Measurements from ENCODE around the gene IL27RA. TPM values are rescaled to one million over a fixed set of nuclear protein-coding genes. Genes with fewer than 3 reads are reported as not detected.
"Not testable (repeated sequence)": the region's sequence is repeated elsewhere in the genome, so short reads cannot be mapped to it uniquely, and the experiment has no call there.

IL27RA gene
- total RNA-seq, 2 donors from 2014 or later, result 3.5 to 3.7 TPM

GRCh38 chr19:14030997-14031718, 404 bp upstream of the IL27RA start:
- no peaks in the 10 kb centered on the region for H3K9me3 ChIP-seq
- peaks cover 0 to 14% of the 10 kb centered on the region in 2 donors for H3K4me1 ChIP-seq
- DNase-seq (ENCODE audit: low spot score), result no peak
- H3K36me3 ChIP-seq, result no peaks in the 10 kb centered on the region
- H3K27ac ChIP-seq, result peak overlapping the region; percentile 70 to 77
- peak overlapping the region; percentile 51 to 65 for H3K4me3 ChIP-seq
- no peaks in the 10 kb centered on the region for H3K27me3 ChIP-seq
- no peak for TF ChIP-seq CTCF (IDR thresholded peaks at IDR 0.05)

- no peak overlapping the region for H3K27ac ChIP-seq
- no peak for DNase-seq (ENCODE audit: low spot score)
- no peaks in the 10 kb centered on the region for H3K9me3 ChIP-seq
- no peaks in the 10 kb centered on the region for H3K27me3 ChIP-seq
- no peak for TF ChIP-seq CTCF (IDR thresholded peaks at IDR 0.05)
- H3K4me1 ChIP-seq, result peaks cover 0 to 14% of the 10 kb centered on the region in 2 donors
- H3K4me3 ChIP-seq, result no peak overlapping the region
- no peaks in the 10 kb centered on the region for H3K36me3 ChIP-seq
Measured at GRCh38 chr19:14033946-14034345, 2.4 kb downstream of the IL27RA start.

GRCh38 chr19:14035159-14035558, 3.6 kb downstream of the IL27RA start:
- H3K4me1 ChIP-seq, result peaks cover 0 to 14% of the 10 kb centered on the region in 2 donors
- H3K36me3 ChIP-seq; H3K27me3 ChIP-seq; H3K27ac ChIP-seq; H3K9me3 ChIP-seq; H3K4me3 ChIP-seq; DNase-seq (ENCODE audit: low spot score): not testable (repeated sequence)

- Histone ChIP-seq H3K27ac (peak overlapping the region in 1 of 2 donors; percentile 4), H3K4me3 (no peak overlapping the region), H3K4me1 (peaks cover 0 to 14% of the 10 kb centered on the region in 2 donors), H3K9me3 (no peaks in the 10 kb centered on the region), H3K27me3 (no peaks in the 10 kb centered on the region), H3K36me3 (no peaks in the 10 kb centered on the region)
- no peak for DNase-seq (ENCODE audit: low spot score)
- no peak for TF ChIP-seq CTCF (IDR thresholded peaks at IDR 0.05)
Measured at GRCh38 chr19:14035706-14036105, 4.1 kb downstream of the IL27RA start.

GRCh38 chr19:14039181-14039580, 7.6 kb downstream of the IL27RA start:
- Histone ChIP-seq H3K4me3 (no peak overlapping the region), H3K27ac (no peak overlapping the region), H3K4me1 (peaks cover 0 to 13% of the 10 kb centered on the region in 2 donors), H3K36me3 (no peaks in the 10 kb centered on the region), H3K27me3 (no peaks in the 10 kb centered on the region), H3K9me3 (no peaks in the 10 kb centered on the region)
- no peak for TF ChIP-seq CTCF (IDR thresholded peaks at IDR 0.05)
- no peak for DNase-seq (ENCODE audit: low spot score)

GRCh38 chr19:14042659-14043608, 11.4 kb downstream of the IL27RA start:
- H3K27ac ChIP-seq, result peak overlapping the region in 1 of 2 donors; percentile 46

GRCh38 chr19:14047866-14048265, 16.3 kb downstream of the IL27RA start:
- H3K36me3 ChIP-seq; DNase-seq (ENCODE audit: low spot score); H3K9me3 ChIP-seq; H3K4me3 ChIP-seq; H3K27me3 ChIP-seq; H3K4me1 ChIP-seq; H3K27ac ChIP-seq: not testable (repeated sequence)

More at GRCh38 chr19:14042659-14043608, 11.4 kb downstream of the IL27RA start:
- DNase-seq (ENCODE audit: low spot score), result peak; percentile 72
- H3K36me3 ChIP-seq, H3K4me3 ChIP-seq, H3K27me3 ChIP-seq, H3K9me3 ChIP-seq: not testable (repeated sequence)
- peaks cover 0 to 13% of the 10 kb centered on the region in 2 donors for H3K4me1 ChIP-seq
- peak in 1 of 2 donors; percentile 68 for TF ChIP-seq CTCF (IDR thresholded peaks at IDR 0.05)

Measured in right atrium auricular region (tissue), 2 donors.